ENCODE results near the gene CELA1. TPM values are rescaled to one million over a fixed set of nuclear protein-coding genes. Genes with fewer than 3 reads are reported as not detected.
"Not testable (repeated sequence)": the region's sequence is repeated elsewhere in the genome, so short reads cannot be mapped to it uniquely, and the experiment has no call there.

The CELA1 gene
- polyA plus RNA-seq, 2 of the 4 experiments (the other 2 are of a cell fraction), result not detected

- ChIA-PET CTCF (interaction anchor here (1.1 to 5.4 kb wide), 5 partner anchors 16 to 45 kb away, joined by 4 to 29 read pairs (median 4); partner anchors contain the start of gene SMAGP), POLR2A (interaction anchor here (2.5 kb wide), 1 partner anchor 36 kb away, joined by 22 read pairs; the partner anchor contains the start of gene SMAGP)
- Histone ChIP-seq H3K4me3 (no peak overlapping the region), H3K4me1 (peaks cover 24% of the 10 kb centered on the region), H3K27ac (peak overlapping the region; percentile 12 to 86; a peak in 3 of 6 replicates), H3K4me2 (no peak overlapping the region), H3K9me3 (no peaks in the 10 kb centered on the region)
- ATAC-seq (no peak), DNase-seq (ENCODE audit: low read depth in 1 of 2, low spot score in 1 of 2) (no peak), FAIRE-seq (no peak)
- no peak for TF ChIP-seq KDM1A (IDR thresholded peaks at IDR 0.05; ENCODE audit: low read depth)
- TF ChIP-seq HEYL (CRISPR knock-in tag; IDR thresholded peaks at IDR 0.05), result no peak
- no peak for TF ChIP-seq RCOR1 (IDR thresholded peaks at IDR 0.05; ENCODE audit: low read depth, low read length)
- no peak for TF ChIP-seq NFE2L2 (conservative IDR thresholded peaks at IDR 0.05; ENCODE audit: low read length)
- no peak for TF ChIP-seq MAZ (IDR thresholded peaks at IDR 0.05; ENCODE audit: borderline replicate concordance, low read depth, low read length)
- no peak for TF ChIP-seq CHD4 (IDR thresholded peaks at IDR 0.05; ENCODE audit: borderline replicate concordance)
- WGBS (ENCODE audit: missing lambda C conversion rate), result 90% methylated on average over 5 of the region's 5 CpGs
Measured at GRCh38 chr12:51306507-51306906, 40.0 kb downstream of the CELA1 start.

GRCh38 chr12:51300768-51301167 lies 45.7 kb downstream of the CELA1 start:
- CTCF ChIA-PET, result interaction anchor here (0.9 to 1.7 kb wide), 4 partner anchors 10 to 40 kb away, joined by 3 to 6 read pairs (median 4); no protein-coding TSS in a partner anchor
- ATAC-seq; DNase-seq (ENCODE audit: low read depth in 1 of 2, low spot score in 1 of 2); H3K4me1 ChIP-seq; FAIRE-seq; H3K9me3 ChIP-seq; H3K4me3 ChIP-seq; H3K4me2 ChIP-seq; POLR2A ChIA-PET; H3K27ac ChIP-seq: not testable (repeated sequence)
- WGBS (ENCODE audit: missing lambda C conversion rate), result 84% methylated on average over 10 of the region's 10 CpGs

- DNase-seq (ENCODE audit: low read depth in 1 of 2, low spot score in 1 of 2) (no peak), FAIRE-seq (no peak), ATAC-seq (no peak)
- 0 out of 3 replicates have a peak, but pooled peaks cover 3% of the 10 kb centered on the region for H3K4me1 ChIP-seq
- WGBS (ENCODE audit: missing lambda C conversion rate), result 82% methylated on average over 5 of the region's 5 CpGs
- POLR2A ChIA-PET, result no interaction called here
- H3K9me3 ChIP-seq, result no peaks in the 10 kb centered on the region
- no peak overlapping the region for H3K4me2 ChIP-seq
- CTCF ChIA-PET, result interaction anchor here (0.7 to 1.7 kb wide), 3 partner anchors 9 to 46 kb away, joined by 3 to 6 read pairs (median 5); no protein-coding TSS in a partner anchor
- H3K27ac ChIP-seq, result no peak overlapping the region
- TF ChIP-seq FOSB (CRISPR knock-in tag; IDR thresholded peaks at IDR 0.05), result no peak
- no peak for TF ChIP-seq POLR2A (IDR thresholded peaks at IDR 0.05; ENCODE audit: low read length)
- no peak for TF ChIP-seq HDAC2 (IDR thresholded peaks at IDR 0.05)
- TF ChIP-seq RFX5 (IDR thresholded peaks at IDR 0.05), result no peak
- no peak for TF ChIP-seq EHF (CRISPR knock-in tag; IDR thresholded peaks at IDR 0.05)
- TF ChIP-seq RARB (CRISPR knock-in tag; IDR thresholded peaks at IDR 0.05), result no peak
- TF ChIP-seq RNF2 (IDR thresholded peaks at IDR 0.05; ENCODE audit: borderline replicate concordance, low read depth), result no peak
- no peak for TF ChIP-seq SMC3 (IDR thresholded peaks at IDR 0.05)
- TF ChIP-seq NFE2L2 (conservative IDR thresholded peaks at IDR 0.05; ENCODE audit: low read length), result no peak
- no peak for TF ChIP-seq MAZ (IDR thresholded peaks at IDR 0.05; ENCODE audit: borderline replicate concordance, low read depth, low read length)
- TF ChIP-seq BHLHE40 (IDR thresholded peaks at IDR 0.05; ENCODE audit: low read depth, low read length), result no peak
- TF ChIP-seq FOSL2 (IDR thresholded peaks at IDR 0.05), result no peak
- TF ChIP-seq FOSL2 (CRISPR knock-in tag; IDR thresholded peaks at IDR 0.05), result no peak
- TF ChIP-seq JUNB (IDR thresholded peaks at IDR 0.05), result no peak
- no peak for TF ChIP-seq POLR2AphosphoS2 (conservative IDR thresholded peaks at IDR 0.05; ENCODE audit: low read length)
- TF ChIP-seq TP53 (CRISPR knock-in tag; IDR thresholded peaks at IDR 0.05), result no peak
- no peak for TF ChIP-seq ZSCAN20 (CRISPR knock-in tag; IDR thresholded peaks at IDR 0.05)
- H3K4me3 ChIP-seq, result no peak overlapping the region
Measured at GRCh38 chr12:51295651-51296050, 50.8 kb downstream of the CELA1 start.

- not testable (repeated sequence) for ATAC-seq; H3K4me3 ChIP-seq; FAIRE-seq; H3K9me3 ChIP-seq; H3K27ac ChIP-seq; DNase-seq (ENCODE audit: low read depth in 1 of 2, low spot score in 1 of 2); H3K4me2 ChIP-seq; H3K4me1 ChIP-seq
- ChIA-PET CTCF (interaction anchor here (1.0 to 1.7 kb wide), 5 partner anchors 20 to 63 kb away, joined by 4 to 6 read pairs (median 4); no protein-coding TSS in a partner anchor), POLR2A (interaction anchor here (0.7 kb wide), 1 partner anchor 23 kb away, joined by 4 read pairs; no protein-coding TSS in a partner anchor)
- 60% methylated on average over 10 of the region's 10 CpGs for WGBS (ENCODE audit: missing lambda C conversion rate)
Measured at GRCh38 chr12:51294097-51294496, 52.4 kb downstream of the CELA1 start.

All from A549 (cell line).